Bronchial epithelial cell (primary cell): ENCODE measurements around the gene CCDC85C. TPM values are rescaled to one million over a fixed set of nuclear protein-coding genes. Genes with fewer than 3 reads are reported as not detected.

ENCODE experiments used
- DNase-seq: peaks from one replicate; pipeline ENCODE4 v3.0.0-alpha.2; 2010; ENCODE audit warnings: low read depth
- FAIRE-seq: peaks from 2 replicates; lab custom pipeline; 2011; peaks lifted over from hg19 to GRCh38; lab: Jason Lieb, UNC
- H3K27me3 ChIP-seq: 2 replicates; pipeline ENCODE4 v1.5.1; 2011; ENCODE audit warnings: low read length; ENCODE audit not compliant: control insufficient read depth, insufficient read depth
- H3K36me3 ChIP-seq: 2 replicates; pipeline ENCODE4 v1.5.1; 2011; ENCODE audit warnings: low read length; ENCODE audit not compliant: control insufficient read depth, insufficient read depth
- H3K4me3 ChIP-seq: 2 replicates; pipeline ENCODE4 v1.5.1; 2011; ENCODE audit warnings: mild to moderate bottlenecking, low read depth, low read length, control low read depth
- total RNA-seq: library from RNA; depleted of rRNA; stranded (reverse); fragments of >200 nt; gene quantifications from 2 replicates; pipeline ENCODE4 v1.2.1, GENCODE V29; 2014
- TF ChIP-seq, protein P1 (sequence below): IDR thresholded peaks from 2 replicates; pipeline ENCODE4 v1.5.1; 2011; ENCODE audit warnings: mild to moderate bottlenecking, moderate library complexity, low read length, control low read depth, inconsistent platforms; ENCODE audit not compliant: insufficient read depth, severe bottlenecking

Gene CCDC85C
- total RNA-seq, 1 donor from 2014 or later = 26.6 TPM

DNA sequence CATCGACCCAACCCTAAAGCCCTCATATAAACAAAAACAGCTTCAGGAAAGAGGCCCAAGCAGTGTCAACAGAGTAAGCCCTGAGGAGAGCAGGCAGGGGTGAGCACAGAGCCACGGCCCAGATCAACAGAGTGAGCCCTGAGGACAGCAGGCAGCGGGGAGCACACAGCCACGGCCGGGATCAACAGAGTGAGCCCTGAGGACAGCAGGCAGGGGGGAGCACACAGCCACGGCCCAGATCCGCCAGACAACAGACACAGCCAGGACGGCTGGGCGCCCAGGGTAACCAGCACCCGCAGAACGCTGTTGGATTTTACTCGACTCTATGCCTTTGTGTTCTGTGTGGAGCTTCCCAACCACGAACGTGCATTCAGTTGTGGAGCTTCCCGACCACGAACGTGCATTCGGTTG, 15.0 kb downstream of the CCDC85C start:
- Histone ChIP-seq H3K36me3 (no peaks in the 10 kb centered on the region), H3K4me3 (no peak overlapping the region), H3K27me3 (no peaks in the 10 kb centered on the region)
- TF ChIP-seq, protein P1, sequence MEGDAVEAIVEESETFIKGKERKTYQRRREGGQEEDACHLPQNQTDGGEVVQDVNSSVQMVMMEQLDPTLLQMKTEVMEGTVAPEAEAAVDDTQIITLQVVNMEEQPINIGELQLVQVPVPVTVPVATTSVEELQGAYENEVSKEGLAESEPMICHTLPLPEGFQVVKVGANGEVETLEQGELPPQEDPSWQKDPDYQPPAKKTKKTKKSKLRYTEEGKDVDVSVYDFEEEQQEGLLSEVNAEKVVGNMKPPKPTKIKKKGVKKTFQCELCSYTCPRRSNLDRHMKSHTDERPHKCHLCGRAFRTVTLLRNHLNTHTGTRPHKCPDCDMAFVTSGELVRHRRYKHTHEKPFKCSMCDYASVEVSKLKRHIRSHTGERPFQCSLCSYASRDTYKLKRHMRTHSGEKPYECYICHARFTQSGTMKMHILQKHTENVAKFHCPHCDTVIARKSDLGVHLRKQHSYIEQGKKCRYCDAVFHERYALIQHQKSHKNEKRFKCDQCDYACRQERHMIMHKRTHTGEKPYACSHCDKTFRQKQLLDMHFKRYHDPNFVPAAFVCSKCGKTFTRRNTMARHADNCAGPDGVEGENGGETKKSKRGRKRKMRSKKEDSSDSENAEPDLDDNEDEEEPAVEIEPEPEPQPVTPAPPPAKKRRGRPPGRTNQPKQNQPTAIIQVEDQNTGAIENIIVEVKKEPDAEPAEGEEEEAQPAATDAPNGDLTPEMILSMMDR = no peak
- FAIRE-seq (peak; percentile 52), DNase-seq (no peak)

DNA sequence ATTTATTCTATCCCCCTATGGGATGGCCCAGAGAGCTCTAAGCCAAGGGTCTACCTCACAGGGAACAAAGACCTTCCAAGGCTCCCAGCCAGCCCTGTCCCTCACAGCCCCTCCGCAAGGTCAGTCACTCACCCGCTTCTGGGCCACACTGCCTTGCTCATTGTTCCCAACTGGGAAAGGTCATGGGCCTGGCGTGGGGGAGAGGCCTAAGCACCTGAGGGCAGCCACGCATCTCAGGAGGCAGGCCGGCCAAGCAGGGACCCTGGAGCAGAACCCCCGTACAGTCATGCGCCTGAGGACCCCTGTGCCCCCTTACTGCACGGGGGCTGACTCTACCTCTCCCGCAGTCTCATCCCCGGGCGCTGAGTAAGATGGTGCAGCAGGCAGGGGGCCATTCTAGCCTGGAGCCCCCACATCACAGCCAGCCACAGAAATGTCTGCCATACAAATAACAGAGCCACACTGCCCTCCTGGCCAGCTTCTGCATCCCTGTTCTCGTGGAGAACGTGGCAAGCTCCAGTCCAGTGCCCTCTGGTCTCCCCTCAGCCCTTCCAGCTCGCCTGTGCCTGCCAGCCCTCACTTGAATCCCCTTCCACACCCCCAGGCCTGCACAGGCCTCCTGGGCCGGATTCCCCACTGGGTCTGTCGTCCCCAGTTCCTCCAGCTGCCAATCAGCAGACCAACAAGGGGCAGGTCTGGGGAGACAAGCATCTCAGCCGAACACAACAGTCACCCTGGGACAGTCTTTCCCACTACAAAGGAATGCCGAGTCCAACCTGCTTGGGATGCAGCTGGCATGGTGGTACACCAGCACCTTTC, 16.3 kb downstream of the CCDC85C start:
- TF ChIP-seq, protein P1 = no peak
- Histone ChIP-seq H3K4me3 (no peak overlapping the region), H3K27me3 (no peaks in the 10 kb centered on the region), H3K36me3 (no peaks in the 10 kb centered on the region)
- no peak for FAIRE-seq
- no peak for DNase-seq

DNA sequence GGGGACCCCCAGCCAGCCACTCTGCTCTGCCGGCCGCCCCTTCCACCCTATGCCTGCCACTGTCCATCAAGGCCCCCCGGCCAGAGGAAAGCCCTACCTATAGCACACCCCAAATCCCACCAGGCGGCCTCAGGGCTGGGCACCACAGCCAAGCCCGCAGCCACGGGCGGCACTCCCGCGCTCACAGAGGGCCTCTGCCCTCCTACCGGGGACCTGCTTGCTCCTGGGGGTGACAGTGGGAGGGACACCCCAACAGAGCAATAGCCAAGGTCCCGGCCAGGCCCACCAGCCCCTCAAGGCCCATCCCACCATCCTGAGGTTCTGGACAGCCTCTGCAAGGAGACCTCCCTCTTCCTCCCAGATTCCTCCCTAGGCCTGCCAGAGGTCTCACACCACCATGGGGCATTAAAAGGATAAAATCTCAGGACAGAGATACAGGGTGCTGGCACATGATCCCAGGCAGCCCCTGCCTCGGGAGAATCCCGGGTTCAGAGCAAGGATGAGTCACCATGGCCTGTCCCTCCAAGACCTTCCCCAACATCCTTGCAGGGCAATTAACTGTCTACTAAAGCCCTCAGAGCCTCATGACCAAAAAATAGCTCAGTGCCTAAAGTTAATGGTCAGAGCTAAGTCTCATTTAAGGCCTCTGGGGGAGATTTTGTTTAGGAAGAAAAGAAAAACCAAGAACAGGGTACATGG, 17.1 kb downstream of the CCDC85C start:
- no peak overlapping the region for H3K4me3 ChIP-seq
- TF ChIP-seq, protein P1 = no peak
- DNase-seq = no peak
- no peaks in the 10 kb centered on the region for H3K27me3 ChIP-seq
- FAIRE-seq = no peak
- no peaks in the 10 kb centered on the region for H3K36me3 ChIP-seq

DNA sequence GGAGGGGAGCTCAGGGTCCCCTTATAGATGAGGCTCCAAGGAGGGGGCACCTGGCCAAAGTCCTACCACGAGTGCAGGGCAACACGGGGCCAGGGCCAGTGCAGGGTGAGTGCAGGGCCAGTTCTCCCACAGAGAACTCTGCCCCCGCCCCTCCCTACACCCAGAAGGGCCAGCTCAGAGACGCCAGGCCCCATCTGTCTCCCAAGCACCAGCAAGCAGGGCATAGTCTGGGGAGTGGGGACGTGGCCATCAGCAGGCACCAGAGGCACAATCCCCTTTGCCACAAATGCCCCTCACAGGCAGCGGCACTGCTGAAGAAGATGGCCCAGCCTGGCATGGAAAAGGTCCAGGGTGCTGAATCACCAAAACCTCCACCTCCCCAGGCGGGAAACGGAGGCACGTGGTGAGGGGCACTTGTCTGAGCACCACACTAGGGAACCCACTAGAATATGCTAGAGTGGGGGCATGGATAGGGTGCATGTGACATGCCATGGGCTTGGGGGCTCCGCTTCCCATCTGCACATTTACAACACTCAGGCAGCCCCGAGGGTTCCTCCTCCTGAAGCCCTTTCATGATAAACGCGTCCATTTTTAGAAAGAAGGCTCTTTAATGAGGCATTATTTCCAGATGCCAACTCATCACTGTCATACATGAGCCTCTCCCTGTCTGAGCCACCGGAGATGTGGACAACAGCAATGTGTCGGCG, 17.8 kb downstream of the CCDC85C start:
- no peak overlapping the region for H3K4me3 ChIP-seq
- no peaks in the 10 kb centered on the region for H3K36me3 ChIP-seq
- no peaks in the 10 kb centered on the region for H3K27me3 ChIP-seq
- TF ChIP-seq, protein P1 = no peak
- no peak for DNase-seq
- FAIRE-seq = no peak

DNA sequence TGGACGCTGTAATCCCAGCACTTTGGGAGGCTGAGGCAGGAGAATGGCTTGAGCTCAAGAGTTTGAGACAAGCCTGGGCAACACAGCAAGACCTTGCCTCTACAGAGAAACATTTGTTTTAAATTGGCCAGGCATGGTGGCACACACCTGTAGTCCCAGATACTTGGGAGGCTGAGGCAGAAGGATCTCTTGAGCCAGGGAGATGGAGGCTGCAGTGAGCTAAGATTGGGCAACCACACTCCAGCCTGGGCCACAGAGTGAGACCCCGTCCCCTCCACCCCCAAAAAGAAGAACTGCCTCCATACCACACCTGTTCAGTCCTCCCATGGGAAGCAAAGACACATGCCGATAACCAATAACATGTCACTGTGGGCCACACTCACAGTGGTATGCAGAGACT, 19.2 kb downstream of the CCDC85C start:
- FAIRE-seq = no peak
- DNase-seq = no peak
- no peaks in the 10 kb centered on the region for H3K36me3 ChIP-seq
- TF ChIP-seq, protein P1 = no peak
- no peak overlapping the region for H3K4me3 ChIP-seq
- no peaks in the 10 kb centered on the region for H3K27me3 ChIP-seq
